ENCODE results near the gene YTHDF2.
"Not testable (repeated sequence)": the region's sequence is repeated elsewhere in the genome, so short reads cannot be mapped to it uniquely, and the experiment has no call there.

Gene YTHDF2

DNA sequence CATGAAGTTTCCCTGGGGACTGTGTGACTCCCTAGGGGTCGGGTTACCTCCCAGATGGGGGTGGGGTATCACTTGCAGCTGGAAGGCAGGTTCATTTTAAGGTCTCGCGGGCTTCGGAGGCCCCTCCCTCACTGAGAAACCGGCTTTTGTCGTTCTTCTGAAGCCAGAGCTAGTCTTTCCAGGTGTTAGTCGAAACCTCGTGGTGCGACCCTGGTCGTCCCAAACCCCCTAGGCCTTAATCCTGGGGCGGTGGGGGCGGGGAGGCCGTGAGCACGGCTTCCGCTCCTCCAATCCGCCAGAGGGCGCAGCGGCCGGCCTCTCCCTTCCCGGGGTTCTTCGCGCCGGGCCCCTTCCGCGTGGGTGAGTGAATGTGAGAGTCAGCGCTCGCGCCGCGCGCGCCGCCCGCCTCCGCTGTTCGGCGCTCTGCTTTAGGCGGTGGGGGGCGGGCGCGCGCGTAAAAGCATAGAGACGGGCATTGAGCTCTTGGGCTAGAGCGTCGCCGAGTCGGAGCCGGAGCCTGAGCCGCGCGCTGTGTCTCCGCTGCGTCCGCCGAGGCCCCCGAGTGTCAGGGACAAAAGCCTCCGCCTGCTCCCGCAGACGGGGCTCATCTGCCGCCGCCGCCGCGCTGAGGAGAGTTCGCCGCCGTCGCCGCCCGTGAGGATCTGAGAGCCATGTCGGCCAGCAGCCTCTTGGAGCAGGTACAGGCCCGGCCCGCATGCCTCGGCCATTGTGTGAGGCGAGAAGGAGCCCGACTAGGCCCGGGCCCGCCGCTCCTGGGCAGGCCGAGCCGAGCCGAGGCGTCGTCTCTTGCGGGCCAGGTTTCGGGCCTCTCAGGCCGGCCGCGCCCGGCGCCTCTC is at the start of gene YTHDF2:
YTHDF2 (plus strand) TSS at position 491 of the 857 bp plus-strand sequence; CDS start at position 672, 181 bp downstream.
- DNase-seq, result peak; percentile 99

DNA sequence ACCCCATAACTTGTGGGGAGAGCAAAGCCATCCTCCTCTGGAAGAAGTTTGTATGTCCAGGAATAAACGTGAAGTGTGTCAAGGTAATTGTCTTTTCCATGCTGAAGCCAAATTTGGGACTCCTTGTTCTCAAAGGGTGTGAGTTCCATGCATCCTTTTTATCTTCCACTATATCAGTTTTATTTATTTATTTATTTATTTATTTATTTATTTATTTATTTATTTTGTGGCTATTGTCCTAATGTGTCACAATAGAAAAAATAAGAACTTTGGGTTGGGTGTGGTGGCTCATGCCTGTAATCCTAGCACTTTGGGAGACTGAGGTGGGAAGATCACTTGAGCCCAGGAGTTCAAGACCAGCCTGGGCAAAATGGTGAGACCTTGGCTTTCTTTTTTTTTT is 45.1 kb upstream of the YTHDF2 start:
- DNase-seq, result not testable (repeated sequence)

GRCh38 chr1:28703629-28704028 is 33.1 kb upstream of the YTHDF2 start:
- no peak for DNase-seq

GRCh38 chr1:28716336-28716735 is 20.4 kb upstream of the YTHDF2 start:
- DNase-seq, result no peak

GRCh38 chr1:28718166-28718565 is 18.6 kb upstream of the YTHDF2 start:
- DNase-seq, result no peak

- DNase-seq, result no peak
Observed at GRCh38 chr1:28718586-28719331, 18.0 kb upstream of the YTHDF2 start.

DNA sequence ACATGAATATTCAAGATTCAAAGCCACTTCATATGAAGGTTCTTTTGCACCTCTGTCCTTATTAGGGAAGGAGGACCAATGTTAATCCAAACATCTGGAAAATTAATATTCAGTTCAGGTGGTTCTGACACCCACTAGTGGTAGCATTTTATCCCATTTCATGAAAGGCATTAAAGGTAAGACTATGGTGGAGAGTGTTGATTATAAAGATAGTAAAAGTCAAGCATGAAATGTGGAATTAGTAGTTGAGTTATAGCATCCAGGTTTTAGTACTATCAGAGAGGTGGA is 17.5 kb upstream of the YTHDF2 start:
- DNase-seq, result no peak

- no peak for DNase-seq
Observed at GRCh38 chr1:28720376-28720775, 16.4 kb upstream of the YTHDF2 start.

DNA sequence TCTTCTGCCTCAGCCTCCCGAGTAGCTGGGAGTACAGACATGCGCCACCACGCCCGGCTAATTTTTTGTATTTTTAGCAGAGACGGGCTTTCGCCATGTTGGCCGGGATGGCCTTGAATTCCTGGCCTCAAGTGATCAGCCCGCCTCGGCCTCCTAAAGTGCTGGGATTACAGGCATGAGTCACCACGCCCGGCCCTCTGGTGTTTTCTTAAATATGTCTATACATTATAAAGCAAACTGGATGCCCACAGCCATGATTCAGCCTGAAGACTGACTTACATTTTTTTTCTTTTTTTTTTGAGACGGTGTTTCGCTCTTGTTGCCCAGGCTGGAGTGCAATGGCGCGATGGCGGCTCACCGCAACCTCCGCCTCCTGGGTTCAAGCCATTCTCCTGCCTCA is 14.8 kb upstream of the YTHDF2 start:
- DNase-seq, result not testable (repeated sequence)

DNA sequence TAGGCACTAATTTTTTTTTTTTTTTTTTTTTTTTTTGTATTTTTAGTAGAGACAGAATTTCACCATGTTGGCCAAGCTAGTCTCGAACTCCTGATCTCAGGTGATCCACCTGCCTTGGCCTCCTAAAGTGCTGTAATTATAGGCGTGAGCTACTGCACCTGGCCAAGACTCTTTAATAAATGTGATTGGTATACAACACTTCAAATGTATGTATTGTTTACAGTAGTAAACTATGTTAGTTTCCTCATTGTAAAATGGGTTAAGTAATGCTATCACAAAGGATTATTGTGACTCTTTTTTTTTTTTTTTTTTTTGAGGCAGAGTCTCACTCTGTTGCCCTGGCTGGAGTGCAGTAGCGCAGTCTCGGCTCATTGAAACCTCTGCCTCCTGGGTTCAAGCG is 11.4 kb upstream of the YTHDF2 start:
- DNase-seq, result not testable (repeated sequence)

DNA sequence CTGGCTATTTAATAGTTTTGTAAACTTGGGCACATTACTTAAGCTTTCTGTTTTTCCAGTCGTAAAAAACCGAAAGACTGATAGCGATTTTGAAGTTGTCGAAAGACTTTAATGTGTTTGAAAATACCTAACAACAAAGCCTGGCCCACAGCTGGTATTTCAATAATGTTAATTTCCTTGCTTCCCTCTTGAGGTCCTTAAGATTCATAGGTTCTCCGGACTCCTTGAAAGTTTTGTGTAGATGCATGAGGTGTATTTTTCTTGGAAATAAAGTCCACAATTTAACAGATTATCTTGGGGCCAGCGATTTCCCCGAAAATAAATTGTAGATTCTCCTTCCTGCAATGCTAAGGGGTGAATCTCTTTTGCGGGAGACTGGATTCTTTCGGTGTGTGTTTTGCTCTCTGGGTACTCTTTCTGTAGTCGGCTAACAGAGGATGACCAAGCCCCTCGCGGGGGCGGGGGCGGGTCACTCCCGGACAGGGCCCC is 735 bp upstream of the YTHDF2 start:
- DNase-seq, result no peak

DNA sequence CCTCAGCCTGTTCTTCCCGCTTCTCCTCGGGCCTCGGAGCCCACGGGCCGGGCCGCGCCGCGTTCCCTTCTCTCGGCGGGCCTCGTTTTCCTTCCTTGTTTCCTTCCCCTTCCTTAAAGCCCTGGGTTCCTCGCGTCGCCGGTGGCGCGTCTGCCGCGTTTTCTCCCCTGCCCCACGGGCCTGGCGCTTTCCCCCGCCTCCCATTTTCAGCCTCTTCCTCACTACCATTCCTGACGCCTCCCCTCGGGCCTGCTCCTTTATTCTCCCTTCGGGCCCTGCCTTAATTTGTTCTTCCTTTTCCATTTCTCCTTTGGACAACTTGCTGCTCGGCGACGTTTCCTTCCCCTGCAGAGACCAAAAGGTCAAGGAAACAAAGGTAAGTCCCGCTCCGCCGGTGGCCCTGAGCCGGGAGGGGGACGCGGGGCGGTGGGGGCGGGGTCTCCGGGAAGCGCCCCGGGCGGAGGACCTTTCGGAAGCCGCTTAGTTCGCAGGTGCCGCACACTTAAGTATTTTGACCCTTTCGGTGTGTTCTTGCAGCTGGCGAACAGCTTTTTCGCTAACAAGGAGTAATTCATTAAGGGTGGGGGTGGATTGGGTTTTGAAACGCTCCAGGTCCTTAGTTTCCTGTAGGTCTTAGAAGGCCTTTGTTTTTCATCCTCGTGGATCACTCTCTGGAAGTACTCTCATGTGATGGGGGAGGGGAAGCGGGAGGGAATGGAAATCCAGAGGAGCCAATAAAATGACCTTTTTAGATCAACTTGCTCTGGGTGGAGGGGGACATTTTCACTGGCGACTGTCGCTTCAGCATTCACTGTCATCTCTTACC is 780 bp downstream of the YTHDF2 start:
- DNase-seq, result peak; percentile 65

- no peak for DNase-seq
Observed at GRCh38 chr1:28740118-28740517, 3.4 kb downstream of the YTHDF2 start.

- DNase-seq, result no peak
Observed at GRCh38 chr1:28744184-28744583, 7.4 kb downstream of the YTHDF2 start.

DNA sequence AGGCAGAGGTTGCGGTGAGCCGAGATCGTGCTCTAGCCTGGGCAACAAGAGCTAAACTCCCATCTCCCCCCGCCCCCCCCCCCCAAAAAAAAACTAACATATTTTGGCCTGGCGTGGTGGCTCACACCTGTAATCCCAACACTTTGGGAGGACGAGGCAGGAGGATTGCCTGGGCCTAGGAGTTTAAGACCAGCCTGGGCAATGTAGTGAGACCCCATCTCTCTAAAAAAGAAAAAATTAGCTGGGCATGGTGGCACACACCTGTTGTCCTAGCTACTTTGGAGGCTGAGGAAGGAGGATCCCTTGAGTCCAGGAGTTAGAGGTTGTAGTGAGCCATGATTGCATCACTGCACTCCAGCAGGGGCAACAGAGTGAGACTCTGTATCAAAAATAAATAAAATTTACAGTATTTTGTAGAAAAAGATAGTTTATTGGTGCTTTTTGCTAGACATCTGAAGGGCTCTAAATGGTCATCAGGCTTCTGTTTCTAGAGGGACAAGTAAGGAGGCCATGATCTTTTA is 9.0 kb downstream of the YTHDF2 start:
- DNase-seq, result no peak

GRCh38 chr1:28750330-28750729 is 13.6 kb downstream of the YTHDF2 start:
- DNase-seq, result no peak

DNA sequence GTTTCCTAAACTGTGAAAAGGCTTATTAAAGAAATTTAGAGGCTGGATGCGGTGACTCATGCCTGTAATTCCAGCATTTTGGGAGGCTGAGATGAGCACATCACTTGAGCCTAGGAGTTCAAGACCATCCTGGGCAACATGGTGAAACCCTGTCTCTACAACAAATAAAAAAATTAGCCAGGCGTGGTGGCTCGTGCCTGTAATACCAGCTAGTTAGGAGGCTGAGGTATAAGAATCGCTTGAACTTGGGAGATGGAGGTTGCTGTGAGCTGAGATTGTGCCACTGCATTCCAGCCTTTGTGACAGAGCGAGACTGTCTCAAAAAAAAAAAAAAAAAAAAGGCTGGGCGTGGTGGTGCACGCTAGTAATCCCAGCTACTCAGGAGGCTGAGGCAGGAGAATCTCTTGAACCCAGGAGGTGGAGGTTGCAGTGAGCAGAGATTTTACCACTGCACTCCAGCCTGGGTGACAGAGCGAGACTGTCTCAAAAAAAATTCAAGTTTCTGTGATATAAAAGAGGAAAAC is 14.1 kb downstream of the YTHDF2 start:
- not testable (repeated sequence) for DNase-seq

GRCh38 chr1:28751315-28752060 is 14.7 kb downstream of the YTHDF2 start:
- no peak for DNase-seq

DNA sequence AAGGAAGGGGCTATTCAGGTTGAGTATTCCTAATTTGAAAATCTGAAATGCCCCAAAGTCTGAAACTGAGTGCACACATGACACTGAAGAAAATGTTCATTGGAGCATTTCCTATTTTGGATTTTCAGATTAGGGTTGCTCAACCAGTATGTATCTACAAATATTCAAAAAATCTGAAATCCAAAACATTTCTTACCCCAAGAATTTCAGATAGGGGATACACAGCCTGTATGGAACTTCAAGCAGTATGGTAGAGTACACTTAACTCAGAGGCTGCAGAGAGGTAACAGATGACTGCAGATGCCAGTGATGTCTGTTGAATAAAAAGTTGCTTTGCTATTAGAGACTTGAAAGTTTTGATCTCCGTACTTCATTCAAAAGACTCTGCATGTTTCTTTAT is 19.0 kb downstream of the YTHDF2 start:
- no peak for DNase-seq

- DNase-seq, result peak; percentile 11
Observed at GRCh38 chr1:28756846-28757245, 20.1 kb downstream of the YTHDF2 start.

DNA sequence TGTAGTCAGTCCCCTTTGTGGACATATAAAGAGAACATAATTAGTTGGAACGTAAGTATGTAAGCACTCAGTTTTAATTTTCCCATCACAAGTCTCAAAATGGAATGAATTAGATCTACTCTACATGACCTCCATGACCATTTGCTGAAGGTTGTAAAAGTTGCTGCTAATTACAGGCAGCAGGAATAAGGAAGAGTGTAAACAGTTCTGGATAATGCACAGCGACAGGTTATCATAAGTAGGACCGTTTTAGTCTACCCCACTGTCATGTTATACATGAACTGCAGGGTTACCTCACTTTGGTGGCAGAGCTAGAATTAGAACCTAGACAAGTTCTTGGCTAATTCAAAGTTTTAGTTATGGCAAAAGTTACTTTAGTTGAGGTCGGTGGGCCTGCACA is 21.7 kb downstream of the YTHDF2 start:
- DNase-seq, result no peak

- DNase-seq, result no peak
Observed at GRCh38 chr1:28759257-28759656, 22.5 kb downstream of the YTHDF2 start.
